ENCODE measurements around the gene HTR7. TPM values are rescaled to one million over a fixed set of nuclear protein-coding genes. Genes with fewer than 3 reads are reported as not detected.
A peak's percentile ranks its signal among the peaks of the same experiment; 100 is the strongest.
"Not testable (repeated sequence)": the region's sequence is repeated elsewhere in the genome, so short reads cannot be mapped to it uniquely, and the experiment has no call there.

The HTR7 gene
- total RNA-seq, 1 donor from 2014 or later, result 0.32 TPM

DNA sequence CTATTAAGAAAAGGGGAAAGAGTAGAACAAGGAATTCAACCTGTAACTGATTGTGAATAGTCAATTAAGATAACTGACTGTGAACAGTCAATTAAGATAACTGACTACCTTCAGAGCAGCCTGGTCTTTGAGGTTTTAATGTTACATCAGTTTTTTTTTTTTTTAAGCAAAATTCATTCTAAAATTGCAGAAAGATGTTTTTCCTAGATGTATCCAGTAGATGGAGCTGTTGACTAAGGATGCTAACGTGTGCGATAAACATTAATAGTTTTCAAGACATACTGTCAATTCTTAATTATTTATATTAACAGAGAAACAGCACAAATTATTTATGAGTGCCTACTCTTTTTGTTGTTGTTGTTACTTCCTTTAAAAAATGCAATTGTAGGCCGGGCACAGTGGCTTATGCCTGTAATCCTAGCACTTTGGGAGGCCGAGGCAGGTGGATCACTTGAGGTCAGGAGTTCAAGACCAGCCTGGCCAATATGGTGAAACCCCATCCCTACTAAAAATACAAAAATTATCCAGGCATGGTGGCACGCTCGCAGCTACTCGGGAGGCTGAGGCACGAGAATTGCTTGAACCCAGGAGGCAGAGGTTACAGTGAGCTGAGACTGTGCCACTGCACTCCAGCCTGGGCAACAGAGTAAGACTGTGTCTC is 22.4 kb upstream of the HTR7 start:
- intact Hi-C loops (cut with DNase I); DNase-seq; H3K27me3 ChIP-seq (ENCODE audit: low read depth); H3K4me1 ChIP-seq; H3K27ac ChIP-seq; H3K9me3 ChIP-seq; ATAC-seq; H3K4me3 ChIP-seq: not testable (repeated sequence)
- H3K36me3 ChIP-seq, result peaks cover 74% of the 10 kb centered on the region
- TF ChIP-seq, protein P1, sequence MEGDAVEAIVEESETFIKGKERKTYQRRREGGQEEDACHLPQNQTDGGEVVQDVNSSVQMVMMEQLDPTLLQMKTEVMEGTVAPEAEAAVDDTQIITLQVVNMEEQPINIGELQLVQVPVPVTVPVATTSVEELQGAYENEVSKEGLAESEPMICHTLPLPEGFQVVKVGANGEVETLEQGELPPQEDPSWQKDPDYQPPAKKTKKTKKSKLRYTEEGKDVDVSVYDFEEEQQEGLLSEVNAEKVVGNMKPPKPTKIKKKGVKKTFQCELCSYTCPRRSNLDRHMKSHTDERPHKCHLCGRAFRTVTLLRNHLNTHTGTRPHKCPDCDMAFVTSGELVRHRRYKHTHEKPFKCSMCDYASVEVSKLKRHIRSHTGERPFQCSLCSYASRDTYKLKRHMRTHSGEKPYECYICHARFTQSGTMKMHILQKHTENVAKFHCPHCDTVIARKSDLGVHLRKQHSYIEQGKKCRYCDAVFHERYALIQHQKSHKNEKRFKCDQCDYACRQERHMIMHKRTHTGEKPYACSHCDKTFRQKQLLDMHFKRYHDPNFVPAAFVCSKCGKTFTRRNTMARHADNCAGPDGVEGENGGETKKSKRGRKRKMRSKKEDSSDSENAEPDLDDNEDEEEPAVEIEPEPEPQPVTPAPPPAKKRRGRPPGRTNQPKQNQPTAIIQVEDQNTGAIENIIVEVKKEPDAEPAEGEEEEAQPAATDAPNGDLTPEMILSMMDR (IDR thresholded peaks at IDR 0.05), result peak; percentile 70

DNA sequence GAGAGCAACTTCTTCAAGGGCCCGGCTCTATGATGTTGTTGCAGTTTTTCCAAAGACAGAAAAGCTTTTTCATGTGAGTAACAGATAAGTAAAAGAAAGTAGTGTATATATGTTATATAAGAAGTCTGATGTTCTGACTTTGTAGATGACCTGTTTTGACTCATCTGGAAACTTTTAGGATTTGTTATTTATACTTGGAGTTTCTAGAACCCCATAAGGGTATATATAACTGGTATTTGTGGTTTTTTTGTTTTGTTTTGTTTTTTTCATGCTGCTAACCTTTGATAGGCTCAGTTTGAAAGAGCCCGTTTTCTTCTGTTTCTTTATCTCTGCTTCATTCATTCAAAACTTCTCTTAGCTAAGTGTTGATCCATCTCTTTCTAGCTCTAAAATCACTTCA is 21.2 kb upstream of the HTR7 start:
- ATAC-seq (no peak), DNase-seq (no peak)
- Histone ChIP-seq H3K27ac (no peak overlapping the region), H3K4me3 (no peak overlapping the region), H3K4me1 (no peaks in the 10 kb centered on the region), H3K9me3 (no peaks in the 10 kb centered on the region), H3K36me3 (peaks cover 68% of the 10 kb centered on the region), H3K27me3 (ENCODE audit: low read depth) (no peaks in the 10 kb centered on the region)
- intact Hi-C loops (cut with DNase I), result no loop called here
- TF ChIP-seq, protein P1 (IDR thresholded peaks at IDR 0.05), result no peak

DNA sequence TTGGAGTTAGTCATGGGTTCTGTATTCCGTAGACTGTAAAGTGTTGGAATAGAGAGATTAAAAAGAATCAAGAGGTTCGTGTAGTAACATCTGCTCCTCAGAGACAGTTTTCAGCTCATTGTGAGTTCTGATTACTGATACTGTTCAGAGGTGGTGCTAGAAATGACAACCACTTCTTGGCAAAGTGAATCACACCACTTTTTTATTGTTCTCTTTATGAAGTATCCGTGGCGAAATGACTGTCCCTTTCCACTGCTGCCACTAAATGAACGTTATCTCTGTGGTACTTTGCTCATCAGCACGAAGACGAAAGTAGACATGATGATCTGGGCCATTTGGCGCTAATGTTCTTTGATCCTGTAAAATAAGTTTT is 14.8 kb upstream of the HTR7 start:
- H3K4me1 ChIP-seq, result peaks cover 21% of the 10 kb centered on the region
- no peaks in the 10 kb centered on the region for H3K9me3 ChIP-seq
- H3K4me3 ChIP-seq, result peak overlapping the region; percentile 76
- H3K36me3 ChIP-seq, result peaks cover 28% of the 10 kb centered on the region
- peak overlapping the region; percentile 78 for H3K27ac ChIP-seq
- TF ChIP-seq, protein P1 (IDR thresholded peaks at IDR 0.05), result no peak
- intact Hi-C loops (cut with DNase I), result no loop called here
- DNase-seq (no peak), ATAC-seq (no peak)
- no peaks in the 10 kb centered on the region for H3K27me3 ChIP-seq (ENCODE audit: low read depth)

DNA sequence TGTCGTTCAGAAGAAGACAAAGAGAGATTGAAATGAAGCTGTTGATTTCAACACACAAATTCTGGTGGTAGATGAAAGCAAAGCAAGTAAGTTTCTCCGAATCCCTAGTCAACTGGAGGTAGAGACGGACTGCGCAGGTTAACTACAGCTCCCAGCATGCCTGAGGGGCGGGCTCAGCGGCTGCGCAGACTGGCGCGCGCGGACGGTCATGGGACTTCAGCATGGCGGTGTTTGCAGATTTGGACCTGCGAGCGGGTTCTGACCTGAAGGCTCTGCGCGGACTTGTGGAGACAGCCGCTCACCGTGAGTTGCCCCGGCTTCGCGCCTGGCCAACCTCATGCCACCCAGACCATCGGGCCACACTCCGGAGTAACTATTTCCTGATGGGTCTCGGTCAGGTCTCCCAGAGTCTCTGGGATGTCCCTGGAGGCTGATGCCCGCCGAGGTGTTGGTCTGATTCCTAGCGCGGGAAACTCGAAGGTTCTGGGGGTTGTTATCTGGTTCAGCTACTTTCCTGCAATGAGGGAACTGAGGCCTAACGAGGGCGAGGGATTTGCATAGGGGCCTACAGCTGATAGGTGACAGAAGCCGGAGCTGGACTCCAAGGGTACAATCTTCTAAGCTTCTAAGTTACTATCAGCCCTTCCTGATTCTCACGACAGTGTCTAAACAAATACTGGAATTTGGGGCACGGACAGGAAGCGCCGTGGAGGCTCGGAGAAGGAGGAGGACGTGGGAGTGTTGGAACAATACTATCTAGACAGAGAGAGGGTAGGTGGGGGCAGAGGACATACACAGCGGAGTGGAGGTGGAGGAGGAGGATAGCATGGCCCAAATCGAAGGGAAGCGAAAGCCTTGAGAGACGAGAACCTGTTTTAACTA is 14.2 kb upstream of the HTR7 start, which contains the start of gene RPP30:
Gene RPP30, plus strand, starts transcription at position 209 of the 882 bp plus-strand sequence. Its CDS starts 13 bp downstream, at position 222.
- peak; percentile 98 to 100 for ATAC-seq
- intact Hi-C loops (cut with DNase I), result no loop called here
- Histone ChIP-seq H3K36me3 (peaks cover 22% of the 10 kb centered on the region), H3K9me3 (no peaks in the 10 kb centered on the region), H3K4me1 (peaks cover 21% of the 10 kb centered on the region), H3K27ac (peak within 1 kb of the TSS; percentile 78), H3K27me3 (ENCODE audit: low read depth) (peaks cover under 1% of the 10 kb centered on the region), H3K4me3 (peak within 1 kb of the TSS; percentile 76)
- DNase-seq, result peak; percentile 88
- TF ChIP-seq, protein P1 (IDR thresholded peaks at IDR 0.05), result no peak

DNA sequence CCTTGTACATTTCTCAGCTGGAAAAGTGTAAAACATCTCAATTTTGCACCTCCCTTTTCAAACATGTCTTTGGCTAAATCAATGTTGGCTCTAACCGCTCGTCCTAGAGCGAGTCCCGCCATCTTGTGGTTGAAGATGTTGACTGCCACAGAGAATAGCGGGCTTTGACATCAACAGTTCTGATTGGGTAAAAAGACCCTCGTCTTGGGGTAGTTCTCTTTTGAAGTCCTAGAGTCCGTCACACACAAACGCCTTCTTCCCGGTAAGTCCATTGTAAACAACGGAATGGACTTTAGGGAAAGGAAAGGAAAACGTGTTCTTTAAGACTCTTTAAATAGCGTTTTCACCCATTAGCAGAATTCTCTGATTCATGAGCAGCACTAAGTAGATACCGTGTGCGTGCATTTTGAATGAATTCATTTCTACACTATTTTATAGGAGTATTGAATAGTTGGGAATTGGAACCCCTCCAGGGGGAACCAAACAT is 13.5 kb upstream of the HTR7 start:
- DNase-seq, result no peak
- intact Hi-C loops (cut with DNase I), result no loop called here

More for the DNA sequence above, 13.5 kb upstream of the HTR7 start:
- TF ChIP-seq, protein P1 (IDR thresholded peaks at IDR 0.05), result peak; percentile 41
- Histone ChIP-seq H3K9me3 (no peaks in the 10 kb centered on the region), H3K4me3 (peak overlapping the region; percentile 76), H3K4me1 (peaks cover 21% of the 10 kb centered on the region), H3K27me3 (ENCODE audit: low read depth) (peaks cover 7% of the 10 kb centered on the region), H3K27ac (peak overlapping the region; percentile 78), H3K36me3 (peaks cover 15% of the 10 kb centered on the region)
- ATAC-seq, result peak; percentile 73 to 81
